HG02571 (cell line): Measurements from ENCODE around the gene SCN4B.

Source experiments
- ATAC-seq: cut with Tn5 transposase; IDR thresholded peaks from one replicate; pipeline ENCODE4 v1.9.1; 2021; ENCODE audit warnings: mild to moderate bottlenecking, moderate library complexity; ENCODE audit not compliant: unreplicated experiment

SCN4B gene

GRCh38 chr11:118105657-118106305 lies 46.8 kb downstream of the SCN4B start:
- no peak for ATAC-seq

DNA sequence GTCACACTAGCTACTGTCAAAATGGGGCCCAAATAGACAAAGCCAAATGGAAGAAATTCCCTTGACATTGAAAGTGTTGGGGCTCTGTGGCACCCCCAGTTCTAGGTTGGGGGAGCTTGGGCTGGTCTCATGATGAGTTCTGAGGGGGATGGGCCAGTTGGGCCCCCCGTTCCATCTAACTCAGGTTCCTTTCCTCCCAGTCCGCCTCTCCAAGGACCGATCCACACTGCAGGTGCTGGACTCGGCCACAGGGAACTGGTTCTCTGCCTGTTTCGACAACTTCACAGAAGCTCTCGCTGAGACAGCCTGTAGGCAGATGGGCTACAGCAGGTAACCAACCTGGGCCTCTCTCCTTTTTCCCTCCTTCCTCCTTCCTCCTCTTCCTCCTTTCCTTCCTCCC lies 48.1 kb downstream of the SCN4B start:
- no peak for ATAC-seq

DNA sequence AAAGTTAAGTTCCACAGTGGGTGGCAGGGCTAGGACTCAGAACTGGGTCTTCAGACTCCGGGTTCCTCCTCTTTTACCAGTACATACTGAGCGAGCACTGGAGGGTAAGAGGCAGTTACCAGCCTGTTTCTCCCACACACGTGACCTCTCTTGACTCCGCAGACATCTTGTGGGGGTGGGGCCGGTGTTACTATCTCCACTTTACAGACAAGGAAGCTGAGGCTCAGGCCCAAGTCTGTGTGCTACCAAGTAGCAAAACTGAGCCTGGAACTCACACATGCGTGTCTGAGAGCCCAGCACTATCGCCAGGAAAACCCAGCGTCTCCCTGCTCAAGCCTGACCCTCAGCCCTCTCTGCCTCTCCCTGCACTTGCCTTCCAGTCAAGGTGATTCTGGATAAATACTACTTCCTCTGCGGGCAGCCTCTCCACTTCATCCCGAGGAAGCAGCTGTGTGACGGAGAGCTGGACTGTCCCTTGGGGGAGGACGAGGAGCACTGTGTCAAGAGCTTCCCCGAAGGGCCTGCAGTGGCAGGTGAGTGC lies 49.8 kb downstream of the SCN4B start:
- ATAC-seq: no peak

DNA sequence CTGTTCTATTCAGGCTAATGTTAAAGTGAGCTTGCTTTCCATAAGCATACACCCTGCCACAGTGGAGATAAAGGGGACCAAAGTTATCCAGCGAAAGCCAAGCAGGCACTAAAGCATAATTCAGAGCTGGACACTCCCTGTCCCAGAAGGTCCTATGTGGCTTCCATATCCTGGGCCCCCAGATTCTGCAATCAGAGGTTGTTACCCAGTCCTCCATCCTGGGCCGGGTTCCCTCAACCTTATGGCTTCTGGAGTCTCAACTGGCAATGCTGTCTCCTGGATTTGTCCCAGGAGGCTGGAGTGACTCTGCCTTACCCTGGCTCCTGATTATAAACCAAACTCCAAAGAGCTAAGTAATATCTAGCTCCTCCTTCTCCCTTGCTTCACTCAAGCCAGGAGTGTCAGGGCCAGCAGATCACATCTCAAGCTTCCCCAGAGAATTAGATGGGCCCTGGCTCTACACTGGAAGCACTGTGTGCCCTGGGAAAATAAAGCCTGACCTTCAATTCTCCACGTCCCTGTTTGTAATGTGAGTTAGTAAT lies 51.9 kb downstream of the SCN4B start:
- ATAC-seq: no peak

GRCh38 chr11:118099838-118100556 lies 52.6 kb downstream of the SCN4B start:
- ATAC-seq: no peak

- ATAC-seq: no peak
Measured at GRCh38 chr11:118098996-118099837, 53.4 kb downstream of the SCN4B start.

- ATAC-seq: no peak
Measured at GRCh38 chr11:118095967-118096367, 56.7 kb downstream of the SCN4B start.

DNA sequence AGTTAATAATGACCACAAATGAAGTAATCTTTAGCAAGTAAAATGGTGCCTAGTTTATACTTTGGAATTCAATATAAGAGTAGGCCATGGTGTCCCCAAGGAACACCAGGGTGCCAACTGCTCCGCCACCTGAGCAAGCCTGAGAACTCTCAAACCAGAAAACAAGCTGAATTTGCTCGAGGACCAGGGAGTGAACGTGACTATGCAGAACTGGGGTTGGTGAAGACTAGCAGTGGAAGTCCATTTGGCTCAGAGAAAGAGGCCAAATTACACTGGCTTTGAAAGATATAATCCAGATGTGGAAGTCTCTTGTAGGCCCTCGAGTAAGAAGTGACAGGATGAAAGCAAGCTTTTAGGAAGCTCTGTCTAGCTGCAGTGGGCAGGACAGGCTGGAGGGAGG lies 57.1 kb downstream of the SCN4B start:
- ATAC-seq: no peak

GRCh38 chr11:118092907-118093571 lies 59.6 kb downstream of the SCN4B start:
- ATAC-seq: no peak

- no peak for ATAC-seq
Measured at GRCh38 chr11:118091690-118092089, 60.9 kb downstream of the SCN4B start.

DNA sequence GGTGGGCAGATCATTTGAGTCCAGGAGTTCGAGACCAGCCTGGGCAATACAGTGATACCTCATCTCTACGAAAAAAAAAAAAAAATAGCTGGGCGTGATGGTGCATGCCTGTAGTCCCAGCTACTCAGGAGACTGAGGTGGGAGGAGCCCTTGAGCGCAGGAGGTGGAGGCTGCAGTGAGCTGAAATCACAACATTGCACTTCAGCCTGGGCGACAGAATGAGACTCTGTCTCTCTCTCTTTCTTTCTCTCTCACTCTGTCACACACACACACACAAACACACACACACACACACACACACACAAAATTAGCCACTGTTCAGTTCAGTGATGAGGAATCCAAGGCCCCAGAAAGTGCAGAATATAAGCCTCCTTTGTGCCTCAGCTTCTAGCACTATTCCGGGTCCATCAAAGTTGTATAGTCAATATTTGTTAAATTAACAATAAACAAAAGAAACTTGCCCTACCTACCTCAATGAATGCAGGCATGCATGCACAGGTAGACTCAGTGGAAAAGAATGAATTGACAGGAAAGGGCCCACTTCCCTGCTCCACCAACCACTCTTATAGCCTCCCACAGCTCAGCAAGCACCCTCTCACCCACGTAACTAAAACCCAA lies 62.0 kb downstream of the SCN4B start:
- ATAC-seq: no peak

GRCh38 chr11:118088531-118088930 lies 64.1 kb downstream of the SCN4B start:
- ATAC-seq: no peak

DNA sequence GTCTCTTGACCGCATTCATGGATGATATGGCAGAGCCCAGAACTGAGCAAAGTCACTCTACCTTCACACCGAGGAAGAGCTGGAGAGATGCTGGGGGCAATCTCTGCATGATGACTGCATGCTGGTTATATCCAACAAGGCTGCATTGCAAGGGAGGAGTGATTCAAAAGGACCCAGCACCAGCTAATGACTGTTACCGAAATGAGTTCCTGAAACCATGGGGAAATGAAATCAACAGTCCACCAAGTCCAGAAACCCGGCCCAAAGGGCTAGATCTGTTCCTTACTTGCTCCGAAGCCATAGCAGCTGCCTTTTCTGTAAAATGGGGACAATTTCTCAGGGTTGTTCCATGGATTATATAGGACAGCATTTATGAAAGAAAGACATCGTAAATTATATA lies 64.7 kb downstream of the SCN4B start:
- no peak for ATAC-seq

DNA sequence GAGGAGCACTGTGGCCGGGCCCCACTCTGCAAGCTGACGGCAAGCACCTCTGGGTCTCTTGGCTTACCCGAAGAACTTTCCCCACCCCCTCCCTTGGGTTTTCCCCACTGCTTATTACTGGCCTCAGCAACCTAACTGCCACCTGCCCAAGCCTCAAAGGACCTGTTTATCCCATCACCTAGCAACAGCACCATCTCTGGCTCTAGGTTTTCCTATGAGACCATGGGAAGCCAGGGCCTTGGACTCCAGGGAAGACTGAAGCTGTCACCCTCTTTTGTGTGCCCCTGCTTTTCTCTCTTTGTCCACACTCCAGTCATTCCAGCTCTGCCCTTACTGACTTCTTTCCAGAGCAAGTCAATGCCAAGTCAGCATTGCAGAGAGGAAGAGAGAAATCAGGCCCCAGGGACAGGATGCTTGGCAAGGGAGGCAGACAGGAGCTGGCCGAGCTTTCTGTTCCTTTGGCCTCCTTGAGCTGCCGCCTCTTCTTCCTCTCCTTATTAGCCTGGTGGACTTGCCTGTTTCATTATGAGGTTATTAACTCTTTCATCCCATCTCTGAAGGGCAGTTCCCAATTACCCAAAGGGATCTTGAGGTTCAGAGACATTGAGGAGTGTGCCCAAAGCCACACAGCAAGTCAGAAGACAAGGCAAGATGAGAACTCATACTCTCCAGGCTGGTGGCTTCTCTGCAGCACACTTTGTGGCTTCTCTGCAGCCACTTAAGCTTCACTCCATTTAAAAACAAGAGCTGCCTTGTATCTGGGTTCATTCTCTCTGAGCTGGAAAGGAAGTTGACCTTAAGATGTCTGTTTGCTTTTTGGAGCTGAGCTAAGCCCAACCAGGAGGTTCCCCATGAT lies 65.5 kb downstream of the SCN4B start, which contains the start of gene SMIM35:
Gene SMIM35 (minus strand): TSS at position 51 of the 856 bp plus-strand sequence. CDS start 206 bp downstream, outside the sequence.
- no peak for ATAC-seq

- no peak for ATAC-seq
Measured at GRCh38 chr11:118084656-118085055, 68.0 kb downstream of the SCN4B start.

DNA sequence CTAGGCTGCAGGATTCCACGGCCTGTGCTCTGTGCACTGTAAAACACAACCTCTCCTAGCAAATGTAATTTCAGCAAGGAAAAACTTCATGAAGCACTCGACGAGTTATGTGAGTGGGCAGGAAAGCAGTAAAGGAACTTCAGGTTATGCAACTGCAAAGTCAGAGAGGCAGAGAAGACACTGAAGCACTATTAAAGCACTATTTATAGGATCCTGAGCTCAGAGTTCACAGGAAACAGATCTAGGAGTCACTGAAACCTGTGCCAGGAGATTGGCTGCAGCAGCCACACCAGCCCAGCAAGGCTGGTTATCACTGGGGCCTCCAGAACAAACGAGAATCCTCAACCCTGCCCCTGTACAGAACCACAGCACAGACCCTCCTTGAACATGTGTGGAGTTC lies 68.4 kb downstream of the SCN4B start:
- ATAC-seq: no peak
